K562 (cell line): ENCODE results near the gene FFAR1. TPM values are rescaled to one million over a fixed set of nuclear protein-coding genes. Genes with fewer than 3 reads are reported as not detected.

Experiments
- ASH1L ChIP-seq: fragments of 450-650 bp; IDR thresholded peaks from 2 replicates; pipeline ENCODE4 v1.6.1; 2018; ENCODE audit warnings: borderline replicate concordance, mild to moderate bottlenecking, low read depth; ENCODE audit not compliant: partially characterized antibody
- CBX8 ChIP-seq: fragments of 200-600 bp; sonication (generic); IDR thresholded peaks from 2 replicates; pipeline ENCODE4 v1.6.1; 2012; ENCODE audit warnings: borderline replicate concordance, mixed run types, low read depth, mild to moderate bottlenecking, moderate library complexity, mixed read lengths, low read length, control low read depth, inconsistent platforms; ENCODE audit not compliant: poor library complexity, severe bottlenecking; ENCODE audit errors: extremely low read depth
- CEBPB ChIP-seq: fragments of 450-650 bp; IDR thresholded peaks from 2 replicates; pipeline ENCODE4 v1.6.1; 2016; ENCODE audit warnings: missing genetic modification characterization, missing compliant biosample characterization
- HDAC3 ChIP-seq: fragments of 450-650 bp; IDR thresholded peaks from 2 replicates; pipeline ENCODE4 v1.6.1; 2018; ENCODE audit warnings: borderline replicate concordance, mild to moderate bottlenecking, moderate library complexity; ENCODE audit not compliant: partially characterized antibody
- HNRNPH1 ChIP-seq: fragments of 200-400 bp; formaldehyde crosslinking; optimal IDR thresholded peaks from 2 replicates; pipeline ENCODE3; 2017; ENCODE audit warnings: low read depth, mild to moderate bottlenecking, low read length, moderate library complexity
- KLF13 ChIP-seq: fragments of 450-650 bp; IDR thresholded peaks from 2 replicates; pipeline ENCODE4 v1.6.1; 2016; ENCODE audit warnings: missing genetic modification characterization, low read depth, mild to moderate bottlenecking, missing compliant biosample characterization, moderate library complexity, borderline replicate concordance
- L3MBTL2 ChIP-seq: fragments of 450-650 bp; IDR thresholded peaks from 2 replicates; pipeline ENCODE4 v1.6.1; 2016; ENCODE audit warnings: mild to moderate bottlenecking, moderate library complexity
- LEF1 ChIP-seq: fragments of 450-650 bp; IDR thresholded peaks from 2 replicates; pipeline ENCODE4 v1.6.1; 2016; ENCODE audit warnings: mild to moderate bottlenecking
- PHF20 ChIP-seq: fragments of 450-650 bp; IDR thresholded peaks from 2 replicates; pipeline ENCODE4 v1.6.1; 2018; ENCODE audit not compliant: partially characterized antibody
- POLR2G ChIP-seq: fragments of 200-400 bp; formaldehyde crosslinking; IDR thresholded peaks from 2 replicates; pipeline ENCODE4 v1.6.1; 2017; ENCODE audit warnings: low read depth, mild to moderate bottlenecking, antibody characterized with exemption, low read length, moderate library complexity
- RBFOX2 ChIP-seq: fragments of 200-400 bp; formaldehyde crosslinking; IDR thresholded peaks from 2 replicates; pipeline ENCODE4 v1.6.1; 2017; ENCODE audit warnings: low read depth, mild to moderate bottlenecking, low read length, moderate library complexity
- SMARCB1 ChIP-seq: IDR thresholded peaks from 2 replicates; pipeline ENCODE4 v1.6.1; 2011; ENCODE audit warnings: improper control_type of control experiment, low read depth; ENCODE audit not compliant: insufficient read length
- TCF3 ChIP-seq: sonication (generic); formaldehyde crosslinking; IDR thresholded peaks from 2 replicates; pipeline ENCODE4 v1.4.0; 2020; ENCODE audit warnings: mild to moderate bottlenecking, missing genetic modification reagents
- TEAD1 ChIP-seq, 2 experiments: fragments of 450-650 bp in 1 of 2; sonication (generic) in 1 of 2; formaldehyde crosslinking; IDR thresholded peaks; 2 replicates each; pipeline versions ENCODE4 v1.4.0 to v1.8.0; 2020 to 2022; ENCODE audit warnings: mild to moderate bottlenecking in 2 of 2, missing genetic modification reagents in 1 of 2
- ZNF197 ChIP-seq: fragments of 200-800 bp; sonication (Bioruptor generic); IDR thresholded peaks from 2 replicates; pipeline ENCODE4 v1.6.1; 2016; ENCODE audit warnings: low read depth, missing genetic modification characterization, missing compliant biosample characterization
- ZNF217 ChIP-seq: sonication (generic); formaldehyde crosslinking; IDR thresholded peaks from 2 replicates; pipeline ENCODE4 v1.8.0; 2022; ENCODE audit warnings: mild to moderate bottlenecking, missing genetic modification reagents
- ZNF395 ChIP-seq: fragments of 200-800 bp; sonication (Bioruptor generic); IDR thresholded peaks from 2 replicates; pipeline ENCODE4 v1.6.1; 2017; ENCODE audit warnings: missing genetic modification characterization, missing compliant biosample characterization
- ZNF584 ChIP-seq: fragments of 200-800 bp; sonication (Bioruptor generic); IDR thresholded peaks from 2 replicates; pipeline ENCODE4 v1.6.1; 2016; ENCODE audit warnings: low read depth, mild to moderate bottlenecking, missing genetic modification characterization, missing compliant biosample characterization
- ZNF717 ChIP-seq: fragments of 250-450 bp; sonication (Bioruptor Pico); IDR thresholded peaks from 2 replicates; pipeline ENCODE4 v1.5.0; 2021
- polyA plus RNA-seq, 8 experiments: library from polyadenylated mRNA; depleted of rRNA in 4 of 8; stranded (reverse) in 5 of 8; unstranded in 3 of 8; fragments of >200 nt; fragmentation: Nextera tagmentation in 2 of 8; fragmentation: Illumina TruSeq in 1 of 8; extraction: Ambion mirVana in 2 of 8; extraction: Trizol in 1 of 8; gene quantifications; 2 replicates each; pipeline versions ENCODE4 v1.2.1 to v1.2.3, GENCODE V29; 2011 to 2014; ENCODE audit warnings: inconsistent platforms in 1 of 8, missing spikeins in 1 of 8
- total RNA-seq, 7 experiments: library from RNA; depleted of rRNA in 6 of 7; stranded (reverse); fragments of >200 nt in 6 of 7; fragmentation: Illumina TruSeq in 2 of 7; extraction: Trizol in 2 of 7; gene quantifications; 2 replicates each; pipeline versions ENCODE4 v1.2.1 to v1.2.3, GENCODE V29; 2011 to 2021; ENCODE audit warnings: low replicate concordance in 1 of 7
- TF ChIP-seq, protein P1 (sequence below), 2 experiments: fragments of 450-650 bp in 1 of 2; sonication (generic) in 1 of 2; formaldehyde crosslinking in 1 of 2; IDR thresholded peaks in 1 of 2; conservative IDR thresholded peaks in 1 of 2; 2 replicates each; pipeline versions ENCODE4 v1.6.1 to v1.8.1; 2016 to 2023; ENCODE audit warnings: mild to moderate bottlenecking in 2 of 2, moderate library complexity in 2 of 2, inconsistent platforms in 1 of 2, missing genetic modification reagents in 1 of 2
- TF ChIP-seq, protein P2 (sequence below): fragments of 450-650 bp; formaldehyde crosslinking; IDR thresholded peaks from 2 replicates; pipeline ENCODE4 v1.4.0; 2022; ENCODE audit warnings: missing genetic modification characterization
- TF ChIP-seq, protein P3 (sequence below), 2 experiments: fragments of 450-650 bp in 1 of 2; sonication (generic) in 1 of 2; formaldehyde crosslinking; conservative IDR thresholded peaks; 2 replicates each; pipeline versions ENCODE4 v1.4.0 to v1.8.1; 2020 to 2022; ENCODE audit warnings: mild to moderate bottlenecking in 1 of 2, missing genetic modification reagents in 1 of 2

Gene FFAR1
- total and polyA plus RNA-seq, 9 of the 15 experiments (the other 6 are each of a cell fraction or from before 2014, with no cell fraction given), result not detected

DNA sequence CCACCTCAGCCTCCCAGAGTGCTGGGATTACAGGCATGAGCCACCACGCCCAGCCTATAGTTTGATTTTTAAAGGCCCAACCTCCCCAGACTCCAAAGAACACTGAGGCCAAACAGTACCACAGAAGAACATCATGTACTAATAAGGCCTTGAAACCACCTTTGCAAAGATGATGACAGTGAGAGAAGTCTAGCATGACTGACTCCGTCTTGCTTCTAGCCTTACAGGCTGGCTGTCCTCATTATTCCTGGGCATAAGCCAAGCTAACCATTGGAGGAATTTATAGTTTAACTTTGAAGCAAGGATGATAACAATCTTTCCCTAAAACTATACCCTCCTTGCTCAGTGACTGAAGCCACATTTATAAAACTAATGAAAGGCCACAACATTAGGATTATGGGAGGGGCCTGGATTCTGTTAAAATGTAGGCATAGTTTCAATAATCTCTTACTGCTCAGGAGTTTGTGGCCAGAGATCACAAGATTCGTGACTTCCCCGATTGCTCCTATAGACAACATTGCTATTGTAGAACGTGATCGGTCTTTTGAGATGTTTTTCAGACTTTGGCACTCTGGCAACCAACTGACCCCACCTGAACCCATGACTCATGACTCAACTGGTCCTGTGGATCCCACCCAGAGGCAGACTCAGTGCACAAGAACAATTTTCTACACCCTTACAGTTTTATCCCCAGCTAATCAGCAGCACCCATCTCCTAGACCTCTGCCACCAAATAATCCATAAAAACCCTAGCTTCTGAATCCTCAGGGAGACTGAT, 40.8 kb downstream of the FFAR1 start (continued):
- TF ChIP-seq, protein P1, sequence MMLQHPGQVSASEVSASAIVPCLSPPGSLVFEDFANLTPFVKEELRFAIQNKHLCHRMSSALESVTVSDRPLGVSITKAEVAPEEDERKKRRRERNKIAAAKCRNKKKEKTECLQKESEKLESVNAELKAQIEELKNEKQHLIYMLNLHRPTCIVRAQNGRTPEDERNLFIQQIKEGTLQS (IDR thresholded peaks at IDR 0.05), result peak; percentile 64
- TF ChIP-seq, protein P1 (CRISPR knock-in tag; conservative IDR thresholded peaks at IDR 0.05), result no peak
- TF ChIP-seq KLF13 (tag) (no peak), PHF20 (no peak), CEBPB (tag) (no peak), CBX8 (no peak), RBFOX2 (no peak), TCF3 (CRISPR knock-in tag) (no peak), TEAD1 (CRISPR knock-in tag; IDR thresholded peaks at IDR 0.05) (no peak), ASH1L (no peak), ZNF717 (CRISPR knock-in tag) (no peak), ZNF197 (CRISPR knock-in tag) (no peak), POLR2G (no peak), HDAC3 (no peak), ZNF584 (no peak), ZNF217 (CRISPR knock-in tag) (no peak), SMARCB1 (no peak), ZNF395 (CRISPR knock-in tag) (0 out of 2 replicates have a peak, but pooled peaks have one; percentile 5), HNRNPH1 (no peak), LEF1 (no peak; the same call in 1 of the 2 replicates), L3MBTL2 (0 out of 2 replicates have a peak, but pooled peaks have one; percentile 17)
- TF ChIP-seq, protein P2, sequence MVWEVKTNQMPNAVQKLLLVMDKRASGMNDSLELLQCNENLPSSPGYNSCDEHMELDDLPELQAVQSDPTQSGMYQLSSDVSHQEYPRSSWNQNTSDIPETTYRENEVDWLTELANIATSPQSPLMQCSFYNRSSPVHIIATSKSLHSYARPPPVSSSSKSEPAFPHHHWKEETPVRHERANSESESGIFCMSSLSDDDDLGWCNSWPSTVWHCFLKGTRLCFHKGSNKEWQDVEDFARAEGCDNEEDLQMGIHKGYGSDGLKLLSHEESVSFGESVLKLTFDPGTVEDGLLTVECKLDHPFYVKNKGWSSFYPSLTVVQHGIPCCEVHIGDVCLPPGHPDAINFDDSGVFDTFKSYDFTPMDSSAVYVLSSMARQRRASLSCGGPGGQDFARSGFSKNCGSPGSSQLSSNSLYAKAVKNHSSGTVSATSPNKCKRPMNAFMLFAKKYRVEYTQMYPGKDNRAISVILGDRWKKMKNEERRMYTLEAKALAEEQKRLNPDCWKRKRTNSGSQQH (CRISPR knock-in tag), result no peak
- TF ChIP-seq, protein P3, sequence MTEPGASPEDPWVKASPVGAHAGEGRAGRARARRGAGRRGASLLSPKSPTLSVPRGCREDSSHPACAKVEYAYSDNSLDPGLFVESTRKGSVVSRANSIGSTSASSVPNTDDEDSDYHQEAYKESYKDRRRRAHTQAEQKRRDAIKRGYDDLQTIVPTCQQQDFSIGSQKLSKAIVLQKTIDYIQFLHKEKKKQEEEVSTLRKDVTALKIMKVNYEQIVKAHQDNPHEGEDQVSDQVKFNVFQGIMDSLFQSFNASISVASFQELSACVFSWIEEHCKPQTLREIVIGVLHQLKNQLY (CRISPR knock-in tag; conservative IDR thresholded peaks at IDR 0.05), result no peak
